ENCODE data around the gene MAD1L1. TPM values are rescaled to one million over a fixed set of nuclear protein-coding genes. Genes with fewer than 3 reads are reported as not detected.

MAD1L1 gene
- total RNA-seq, 2 experiments from 2014 or later, result 58.3 to 65.3 TPM

DNA sequence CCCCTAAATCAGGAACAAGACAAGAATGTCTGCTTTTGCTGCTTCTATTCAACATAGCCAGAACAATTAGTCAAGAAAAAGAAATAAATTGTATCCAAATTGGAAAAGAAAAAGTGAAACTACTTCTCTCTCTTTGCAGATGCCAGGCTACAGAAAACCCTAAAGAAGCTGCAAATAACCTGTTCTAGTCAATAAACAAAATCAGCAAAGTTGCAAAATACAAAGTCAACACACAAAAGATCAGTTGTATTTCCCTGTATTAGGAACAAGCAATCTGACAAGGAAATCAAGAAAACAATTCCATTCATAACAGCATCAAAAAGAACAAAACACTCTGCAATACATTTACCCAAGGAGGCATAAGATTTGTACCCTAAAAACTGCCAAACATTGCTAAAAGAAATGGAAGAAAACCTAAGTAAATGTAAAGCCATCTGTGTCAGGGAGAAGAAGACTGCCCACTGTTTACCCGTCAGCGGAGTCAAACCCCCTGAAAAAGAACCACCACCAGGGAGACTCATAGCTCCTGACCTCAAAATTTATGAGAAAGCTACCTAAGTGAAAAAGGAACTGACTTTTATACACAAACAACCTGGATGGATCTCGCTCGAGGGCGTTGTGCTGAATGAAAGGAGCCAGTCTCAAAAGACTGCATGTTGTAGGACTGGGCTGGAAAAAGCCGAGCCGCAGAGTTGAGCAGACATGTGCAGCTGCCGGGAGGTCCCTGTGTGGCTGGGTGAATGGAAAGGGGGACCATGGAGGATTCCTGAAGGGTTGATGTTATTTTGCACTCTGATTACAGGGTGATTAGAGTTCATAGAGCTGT lies 263.1 kb downstream of the MAD1L1 start:
- Histone ChIP-seq H2AFZ (ENCODE audit: low read length) (no peak overlapping the region), H4K20me1 (ENCODE audit: insufficient read depth, low read length) (no peaks in the 10 kb centered on the region), H3K36me3 (ENCODE audit: insufficient read depth, low read length) (no peaks in the 10 kb centered on the region), H3K9me2 (ENCODE audit: insufficient read depth, low read length) (no peaks in the 10 kb centered on the region), H3K27ac (ENCODE audit: low read depth, low read length, poor library complexity, severe bottlenecking) (no peak overlapping the region), H3K9me3 (ENCODE audit: low read length) (no peaks in the 10 kb centered on the region), H3K4me2 (ENCODE audit: low read length) (no peak overlapping the region), H3K79me2 (ENCODE audit: insufficient read depth, low read depth, low read length) (no peaks in the 10 kb centered on the region), H3K4me3 (ENCODE audit: low read depth, low read length, poor library complexity, severe bottlenecking) (no peak overlapping the region), H3K4me1 (ENCODE audit: insufficient read depth, low read length, poor library complexity, severe bottlenecking) (no peaks in the 10 kb centered on the region)
- CTCF ChIA-PET (ENCODE audit: unreplicated experiment), result no interaction called here
- TF ChIP-seq, protein P1, sequence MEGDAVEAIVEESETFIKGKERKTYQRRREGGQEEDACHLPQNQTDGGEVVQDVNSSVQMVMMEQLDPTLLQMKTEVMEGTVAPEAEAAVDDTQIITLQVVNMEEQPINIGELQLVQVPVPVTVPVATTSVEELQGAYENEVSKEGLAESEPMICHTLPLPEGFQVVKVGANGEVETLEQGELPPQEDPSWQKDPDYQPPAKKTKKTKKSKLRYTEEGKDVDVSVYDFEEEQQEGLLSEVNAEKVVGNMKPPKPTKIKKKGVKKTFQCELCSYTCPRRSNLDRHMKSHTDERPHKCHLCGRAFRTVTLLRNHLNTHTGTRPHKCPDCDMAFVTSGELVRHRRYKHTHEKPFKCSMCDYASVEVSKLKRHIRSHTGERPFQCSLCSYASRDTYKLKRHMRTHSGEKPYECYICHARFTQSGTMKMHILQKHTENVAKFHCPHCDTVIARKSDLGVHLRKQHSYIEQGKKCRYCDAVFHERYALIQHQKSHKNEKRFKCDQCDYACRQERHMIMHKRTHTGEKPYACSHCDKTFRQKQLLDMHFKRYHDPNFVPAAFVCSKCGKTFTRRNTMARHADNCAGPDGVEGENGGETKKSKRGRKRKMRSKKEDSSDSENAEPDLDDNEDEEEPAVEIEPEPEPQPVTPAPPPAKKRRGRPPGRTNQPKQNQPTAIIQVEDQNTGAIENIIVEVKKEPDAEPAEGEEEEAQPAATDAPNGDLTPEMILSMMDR (conservative IDR thresholded peaks at IDR 0.05; ENCODE audit: low read length), result no peak
- TF ChIP-seq EZH2phosphoT487 (IDR thresholded peaks at IDR 0.05; ENCODE audit: borderline replicate concordance, low read depth, low read length), result no peak
- POLR2A ChIA-PET, result interaction anchor here (0.6 to 1.1 kb wide), 3 partner anchors 11 to 1546 kb away, joined by 4 to 9 read pairs (median 8); no protein-coding TSS in a partner anchor
- intact Hi-C loops (cut with micrococcal nuclease; ENCODE audit: unreplicated experiment), result no loop called here
- BruUV-seq (replicated peaks), result no TSS peak
- no peak for DNase-seq (ENCODE audit: low spot score)

DNA sequence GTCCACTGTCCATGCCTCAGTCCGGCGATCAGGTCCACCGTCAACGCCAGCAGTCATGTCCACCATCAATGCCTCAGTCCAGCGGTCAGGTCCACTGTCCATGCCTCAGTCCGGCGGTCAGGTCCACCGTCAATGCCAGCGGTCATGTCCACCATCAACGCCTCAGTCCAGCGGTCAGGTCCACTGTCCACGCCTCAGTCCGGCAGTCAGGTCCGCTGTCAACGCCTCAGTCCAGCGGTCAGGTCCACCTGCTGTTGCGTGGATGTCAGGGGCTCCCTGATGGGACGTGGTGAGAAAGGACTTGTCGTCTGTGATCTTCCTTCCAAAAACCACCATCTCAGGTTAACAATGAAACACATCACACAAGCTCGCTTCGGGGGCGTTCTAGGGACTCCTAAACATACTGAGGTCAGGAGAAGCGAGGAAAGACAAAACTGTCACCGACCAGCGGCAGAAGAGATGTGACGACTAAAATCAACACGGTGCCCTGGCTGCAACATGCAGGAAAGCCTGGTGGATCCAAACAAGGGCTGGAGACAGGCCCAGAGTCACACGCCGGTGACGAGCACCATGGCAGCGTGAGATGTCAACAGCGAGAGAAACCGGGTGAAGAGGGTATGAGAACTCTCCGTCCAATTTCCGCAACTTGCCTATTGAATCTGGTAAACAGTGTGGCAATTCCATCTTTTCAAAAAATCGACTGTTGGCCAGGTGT lies 264.2 kb downstream of the MAD1L1 start:
- CTCF ChIA-PET (ENCODE audit: unreplicated experiment), result no interaction called here
- no peak for DNase-seq (ENCODE audit: low spot score)

More for the DNA sequence above, 264.2 kb downstream of the MAD1L1 start:
- Histone ChIP-seq H3K9me2 (ENCODE audit: insufficient read depth, low read length) (no peaks in the 10 kb centered on the region), H3K4me3 (ENCODE audit: low read depth, low read length, poor library complexity, severe bottlenecking) (no peak overlapping the region), H2AFZ (ENCODE audit: low read length) (no peak overlapping the region), H3K9me3 (ENCODE audit: low read length) (no peaks in the 10 kb centered on the region), H4K20me1 (ENCODE audit: insufficient read depth, low read length) (no peaks in the 10 kb centered on the region), H3K79me2 (ENCODE audit: insufficient read depth, low read depth, low read length) (no peaks in the 10 kb centered on the region), H3K36me3 (ENCODE audit: insufficient read depth, low read length) (0 out of 2 replicates have a peak, but pooled peaks cover 3% of the 10 kb centered on the region), H3K27ac (ENCODE audit: low read depth, low read length, poor library complexity, severe bottlenecking) (no peak overlapping the region), H3K4me2 (ENCODE audit: low read length) (no peak overlapping the region), H3K4me1 (ENCODE audit: insufficient read depth, low read length, poor library complexity, severe bottlenecking) (no peaks in the 10 kb centered on the region)
- no TSS peak for BruUV-seq (replicated peaks)
- POLR2A ChIA-PET, result no interaction called here
- intact Hi-C loops (cut with micrococcal nuclease; ENCODE audit: unreplicated experiment), result no loop called here
- TF ChIP-seq, protein P1 (conservative IDR thresholded peaks at IDR 0.05; ENCODE audit: low read length), result no peak
- TF ChIP-seq EZH2phosphoT487 (IDR thresholded peaks at IDR 0.05; ENCODE audit: borderline replicate concordance, low read depth, low read length), result no peak

Measured in OCI-LY7 (cell line).